A673 (cell line): ENCODE data around the gene BACH2.

Experiments used
- EZH2 ChIP-seq: fragments of 200-600 bp; sonication (generic); IDR thresholded peaks from 2 replicates; pipeline ENCODE4 v1.6.1; 2017; ENCODE audit warnings: borderline replicate concordance, low read depth, mild to moderate bottlenecking, mixed read lengths, antibody characterized with exemption, low read length; ENCODE audit not compliant: poor library complexity, severe bottlenecking
- TF ChIP-seq, protein P1 (sequence below): fragments of 300-800, 200-600 bp; sonication (generic); conservative IDR thresholded peaks from 2 replicates; pipeline ENCODE4 v1.5.1; 2017; ENCODE audit warnings: low read depth, mild to moderate bottlenecking, antibody characterized with exemption, low read length, moderate library complexity, mixed read lengths

DNA sequence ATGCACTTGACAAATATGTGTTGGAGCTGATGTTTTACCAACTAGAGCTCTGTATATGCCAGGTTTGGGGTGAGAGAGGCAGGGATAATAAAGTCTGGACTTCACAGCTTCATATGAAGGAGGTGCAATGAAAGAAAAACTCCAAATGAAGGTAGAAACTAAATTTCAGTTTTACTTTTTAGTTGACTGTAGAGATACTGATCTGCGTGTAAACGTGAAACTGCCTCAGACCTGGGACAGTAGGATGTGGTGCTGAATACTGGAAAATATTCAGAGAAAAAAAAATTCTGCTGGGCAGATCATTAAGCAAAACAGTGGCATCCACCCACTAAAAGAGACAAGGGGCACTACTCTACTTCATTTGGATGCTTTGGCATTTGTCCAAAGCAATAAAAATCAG, 94.5 kb downstream of the BACH2 start:
- TF ChIP-seq, protein P1, sequence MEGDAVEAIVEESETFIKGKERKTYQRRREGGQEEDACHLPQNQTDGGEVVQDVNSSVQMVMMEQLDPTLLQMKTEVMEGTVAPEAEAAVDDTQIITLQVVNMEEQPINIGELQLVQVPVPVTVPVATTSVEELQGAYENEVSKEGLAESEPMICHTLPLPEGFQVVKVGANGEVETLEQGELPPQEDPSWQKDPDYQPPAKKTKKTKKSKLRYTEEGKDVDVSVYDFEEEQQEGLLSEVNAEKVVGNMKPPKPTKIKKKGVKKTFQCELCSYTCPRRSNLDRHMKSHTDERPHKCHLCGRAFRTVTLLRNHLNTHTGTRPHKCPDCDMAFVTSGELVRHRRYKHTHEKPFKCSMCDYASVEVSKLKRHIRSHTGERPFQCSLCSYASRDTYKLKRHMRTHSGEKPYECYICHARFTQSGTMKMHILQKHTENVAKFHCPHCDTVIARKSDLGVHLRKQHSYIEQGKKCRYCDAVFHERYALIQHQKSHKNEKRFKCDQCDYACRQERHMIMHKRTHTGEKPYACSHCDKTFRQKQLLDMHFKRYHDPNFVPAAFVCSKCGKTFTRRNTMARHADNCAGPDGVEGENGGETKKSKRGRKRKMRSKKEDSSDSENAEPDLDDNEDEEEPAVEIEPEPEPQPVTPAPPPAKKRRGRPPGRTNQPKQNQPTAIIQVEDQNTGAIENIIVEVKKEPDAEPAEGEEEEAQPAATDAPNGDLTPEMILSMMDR: no peak
- TF ChIP-seq EZH2: no peak
